ENCODE results near the gene GART. TPM values are rescaled to one million over a fixed set of nuclear protein-coding genes. Genes with fewer than 3 reads are reported as not detected.

Gene GART
- total and polyA plus RNA-seq, 2 of the 8 experiments (the other 6 are each of a cell fraction or from before 2014, with no cell fraction given) = 23.1 to 231 TPM

- DNase-seq (ENCODE audit: low read depth in 1 of 2, low spot score in 2 of 2) = peak; percentile 91 to 97
- Histone ChIP-seq H2AK5ac (ENCODE audit: low read depth, low read length) (peak within 1 kb of the TSS; percentile 56; the same call in 1 of the 2 replicates), H3K27me3 (replicated peaks in 1 of 4; ENCODE audit: control insufficient read depth in 3 of 4, extremely low read depth in 1 of 4, insufficient read depth in 3 of 4, low read length in 3 of 4) (no peaks in the 10 kb centered on the region), H3K56ac (replicated peaks; ENCODE audit: insufficient read length, low read depth, low read length) (peak within 1 kb of the TSS; percentile 91), H4K8ac (ENCODE audit: extremely low read depth, insufficient read depth, low read length) (peak within 1 kb of the TSS; percentile 99), H2BK120ac (replicated peaks; ENCODE audit: low read depth, low read length) (no peak within 1 kb of the TSS), H3K4me1 (replicated peaks in 1 of 4; ENCODE audit: control insufficient read depth in 3 of 4, insufficient read depth in 4 of 4, low read length in 3 of 4) (peaks cover 0 to 2% (median 0%) of the 10 kb centered on the region in 4 experiments; a peak in 3 of 7 replicates), H4K5ac (ENCODE audit: insufficient read length, low read depth, low read length) (peak within 1 kb of the TSS; percentile 88), H4K91ac (replicated peaks; ENCODE audit: insufficient read length, low read length) (peak within 1 kb of the TSS; percentile 89), H2AFZ (ENCODE audit: low read length) (peak within 1 kb of the TSS; percentile 93; the same call in 1 of the 2 replicates), H3K9ac (replicated peaks in 1 of 4; ENCODE audit: extremely low read depth in 1 of 4, low read depth in 3 of 4, low read length in 3 of 4) (peak within 1 kb of the TSS; percentile 97 to 100 (median 98)), H2BK15ac (ENCODE audit: low read length) (peak within 1 kb of the TSS; percentile 65; the same call in 1 of the 2 replicates), H3K23ac (ENCODE audit: insufficient read length) (no peak within 1 kb of the TSS), H3K79me1 (ENCODE audit: low read depth, low read length) (no peaks in the 10 kb centered on the region; the same call in 1 of the 2 replicates), H3K27ac (ENCODE audit: low read depth, low read length) (peak within 1 kb of the TSS; percentile 99), H2BK5ac (ENCODE audit: low read depth, low read length) (peak within 1 kb of the TSS; percentile 99), H4K20me1 (replicated peaks in 1 of 2; ENCODE audit: control insufficient read depth in 1 of 2, insufficient read depth in 2 of 2, low read length in 2 of 2) (peaks cover 6 to 10% of the 10 kb centered on the region in 2 experiments), H3K18ac (ENCODE audit: extremely low read depth, low read length) (peak within 1 kb of the TSS; percentile 98), H3K36me3 (ENCODE audit: control insufficient read depth in 2 of 4, insufficient read depth in 4 of 4, low read length in 3 of 4) (peaks cover 3 to 45% (median 13%) of the 10 kb centered on the region in 4 experiments), H2BK12ac (ENCODE audit: low read depth, low read length) (peak within 1 kb of the TSS; percentile 100; the same call in 1 of the 2 replicates), H3K4ac (replicated peaks; ENCODE audit: insufficient read length, low read depth, low read length) (no peak within 1 kb of the TSS), H3K4me3 (ENCODE audit: extremely low read depth in 1 of 4, insufficient read depth in 2 of 4, low read depth in 3 of 4, low read length in 4 of 4) (peak within 1 kb of the TSS; percentile 91 to 99 (median 95)), H3K79me2 (ENCODE audit: control insufficient read depth in 1 of 2, insufficient read depth in 2 of 2, low read length in 2 of 2) (peaks cover 53 to 86% of the 10 kb centered on the region in 2 experiments), H3K14ac (ENCODE audit: insufficient read length) (no peak within 1 kb of the TSS), H2BK20ac (ENCODE audit: low read length) (0 out of 2 replicates have a peak within 1 kb of the TSS, but pooled peaks have one; percentile 55), H3K4me2 (ENCODE audit: insufficient read depth in 1 of 2, low read depth in 2 of 2, low read length in 2 of 2) (peak within 1 kb of the TSS; percentile 76 to 79), H3K9me3 (ENCODE audit: insufficient read depth in 2 of 2, low read depth in 1 of 2, low read length in 1 of 2) (no peaks in the 10 kb centered on the region), H3K23me2 (ENCODE audit: low read depth, low read length) (peaks cover 10% of the 10 kb centered on the region)
- ChIA-PET CTCF (ENCODE audit: partially characterized antibody) (interaction anchor here (1.3 kb wide), 1 partner anchor 9 kb away, joined by 3 read pairs; no protein-coding TSS in a partner anchor), POLR2A (ENCODE audit: partially characterized antibody) (interaction anchor here (0.6 to 6.3 kb wide), 32 partner anchors 8 to 771 kb away, joined by 3 to 64 read pairs (median 4); partner anchors contain the start of genes CRYZL1, DONSON, IL10RB and TMEM50B)
- FAIRE-seq = no peak
- WGBS, 2 experiments (ENCODE audit: extremely low coverage in 1 of 2, insufficient coverage in 1 of 2, insufficient read length in 1 of 2, insufficient replicate concordance in 2 of 2, low coverage in 1 of 2, low lambda C conversion rate in 2 of 2, missing lambda C conversion rate in 1 of 2) = 3% methylated on average over 48 of the region's 57 CpGs; no CpG with 5 or more reads in 1 of the 2 experiments
- TF ChIP-seq FOSL1 (IDR thresholded peaks at IDR 0.05; ENCODE audit: insufficient read depth, low read depth, low read length) = no peak
- no peak for TF ChIP-seq CHD1 (IDR thresholded peaks at IDR 0.05; ENCODE audit: low read depth, low read length)
- TF ChIP-seq CREB1 (IDR thresholded peaks at IDR 0.05) = peak; percentile 91
- peak; percentile 47; the same call in 1 of the 2 replicates for TF ChIP-seq KDM5A (IDR thresholded peaks at IDR 0.05; ENCODE audit: low read length)
- peak; percentile 40; the same call in 1 of the 2 replicates for TF ChIP-seq RBBP5 (IDR thresholded peaks at IDR 0.05; ENCODE audit: borderline replicate concordance, low read depth, low read length)
- peak; percentile 85 for TF ChIP-seq RFX5 (IDR thresholded peaks at IDR 0.05; ENCODE audit: borderline replicate concordance, low read depth, low read length)
- TF ChIP-seq EGR1 (IDR thresholded peaks at IDR 0.05; ENCODE audit: borderline replicate concordance, low read depth, low read length) = no peak
- TF ChIP-seq ZNF274 (IDR thresholded peaks at IDR 0.05; ENCODE audit: borderline replicate concordance, extremely low read depth, low read length) = no peak
- TF ChIP-seq RAD21 (IDR thresholded peaks at IDR 0.05 in 1 of 2, conservative IDR thresholded peaks at IDR 0.05 in 1 of 2; ENCODE audit: low read depth in 2 of 2, low read length in 2 of 2) = no peak
- peak; percentile 40 for TF ChIP-seq TEAD4 (IDR thresholded peaks at IDR 0.05; ENCODE audit: low read depth, low read length)
Measured at GRCh38 chr21:33542640-33543504, 955 bp upstream of the GART start, which contains the start of gene SON. TSS of gene SON (plus strand) at chr21:33543038. CDS start at chr21:33543093, 55 bp downstream.
